HS-27A (cell line): ENCODE results near the gene ZNF420.

Source experiments
- DNase-seq: peaks from one replicate; pipeline ENCODE4 v3.0.0-alpha.2; 2012; ENCODE audit warnings: low read depth, missing footprints

Gene ZNF420

GRCh38 chr19:37148214-37148613, 70.0 kb downstream of the ZNF420 start:
- DNase-seq: no peak

GRCh38 chr19:37160153-37160552, 81.9 kb downstream of the ZNF420 start:
- DNase-seq: no peak

- no peak for DNase-seq
These were observed 87.4 kb downstream of the ZNF420 start for GRCh38 chr19:37165635-37166034.

DNA sequence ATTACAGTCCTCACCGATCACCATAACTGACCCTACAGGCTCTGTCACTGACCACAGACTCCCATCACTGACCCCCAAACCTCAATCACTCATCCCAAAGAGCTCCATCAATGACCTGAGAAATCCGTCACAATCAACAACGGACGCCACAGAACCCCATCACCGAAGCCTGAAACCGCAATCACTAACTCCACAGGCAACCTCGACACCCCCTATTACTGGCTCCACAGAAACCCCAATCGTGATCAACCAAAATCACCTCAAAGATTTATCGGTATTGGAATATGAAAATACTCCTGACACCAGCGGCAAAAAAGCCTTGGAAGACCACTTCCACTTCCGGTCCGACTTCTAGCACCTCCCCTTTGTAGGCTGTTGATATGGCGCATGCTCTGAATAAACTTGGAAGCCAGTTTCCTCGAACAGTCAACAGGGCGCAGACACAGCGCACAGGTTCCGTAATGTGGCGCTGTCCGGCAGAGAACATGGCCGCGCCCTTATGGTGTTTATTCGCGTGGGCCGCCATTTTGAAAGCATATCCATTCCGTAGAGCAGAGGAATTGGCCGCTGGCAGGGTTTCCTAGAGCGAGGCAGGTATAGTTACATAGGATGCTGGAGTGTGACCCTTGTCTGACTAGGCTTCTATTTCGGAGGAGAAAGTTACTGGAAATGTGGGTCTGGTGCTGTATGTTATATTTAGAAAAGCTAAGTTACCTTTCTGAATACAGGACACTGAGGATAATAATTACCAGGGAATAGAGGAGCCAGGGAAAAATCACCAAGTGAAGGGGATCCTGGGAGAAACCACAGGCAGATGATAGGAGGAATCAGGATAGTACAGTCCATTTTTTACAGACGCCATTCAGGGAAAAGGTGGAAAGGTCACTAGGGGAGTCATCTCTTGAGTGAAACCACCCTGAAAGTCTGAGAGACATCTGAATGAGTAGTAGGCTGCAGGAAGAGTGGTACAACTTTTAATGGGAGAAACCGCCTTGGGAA, 94.4 kb downstream of the ZNF420 start, which contains the start of gene ZNF585A:
ZNF585A (minus strand) TSS at position 328 of the 999 bp plus-strand sequence. CDS start 2,785 bp downstream, outside the sequence.
- peak; percentile 92 for DNase-seq
